ENCODE data around the gene PRRT4. TPM values are rescaled to one million over a fixed set of nuclear protein-coding genes. Genes with fewer than 3 reads are reported as not detected.

The PRRT4 gene
- total and polyA plus RNA-seq, 2 of the 4 experiments (the other 2 are of a cell fraction): not detected

- H2AK5ac ChIP-seq (ENCODE audit: low read depth, low read length): peak within 1 kb of the TSS; percentile 24; the same call in 1 of the 2 replicates
- peak within 1 kb of the TSS; percentile 82 for H2BK120ac ChIP-seq (ENCODE audit: low read depth, low read length)
- TF ChIP-seq FOS (IDR thresholded peaks at IDR 0.05; ENCODE audit: low read depth, low read length) (0 out of 2 replicates have a peak, but pooled peaks have one; percentile 5), BHLHE40 (IDR thresholded peaks at IDR 0.05; ENCODE audit: low read depth, low read length) (peak; percentile 80), MAZ (IDR thresholded peaks at IDR 0.05; ENCODE audit: borderline replicate concordance, low read depth, low read length) (peak; percentile 50; the same call in 1 of the 2 replicates)
- TF ChIP-seq, protein P1, sequence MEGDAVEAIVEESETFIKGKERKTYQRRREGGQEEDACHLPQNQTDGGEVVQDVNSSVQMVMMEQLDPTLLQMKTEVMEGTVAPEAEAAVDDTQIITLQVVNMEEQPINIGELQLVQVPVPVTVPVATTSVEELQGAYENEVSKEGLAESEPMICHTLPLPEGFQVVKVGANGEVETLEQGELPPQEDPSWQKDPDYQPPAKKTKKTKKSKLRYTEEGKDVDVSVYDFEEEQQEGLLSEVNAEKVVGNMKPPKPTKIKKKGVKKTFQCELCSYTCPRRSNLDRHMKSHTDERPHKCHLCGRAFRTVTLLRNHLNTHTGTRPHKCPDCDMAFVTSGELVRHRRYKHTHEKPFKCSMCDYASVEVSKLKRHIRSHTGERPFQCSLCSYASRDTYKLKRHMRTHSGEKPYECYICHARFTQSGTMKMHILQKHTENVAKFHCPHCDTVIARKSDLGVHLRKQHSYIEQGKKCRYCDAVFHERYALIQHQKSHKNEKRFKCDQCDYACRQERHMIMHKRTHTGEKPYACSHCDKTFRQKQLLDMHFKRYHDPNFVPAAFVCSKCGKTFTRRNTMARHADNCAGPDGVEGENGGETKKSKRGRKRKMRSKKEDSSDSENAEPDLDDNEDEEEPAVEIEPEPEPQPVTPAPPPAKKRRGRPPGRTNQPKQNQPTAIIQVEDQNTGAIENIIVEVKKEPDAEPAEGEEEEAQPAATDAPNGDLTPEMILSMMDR (conservative IDR thresholded peaks at IDR 0.05; ENCODE audit: low read depth, low read length): no peak
- 0% methylated on average over 19 of the region's 87 CpGs; no CpG with 5 or more reads in 1 of the 2 experiments for WGBS, 2 experiments (ENCODE audit: extremely low coverage in 2 of 2, insufficient read length in 1 of 2)
- 0 out of 2 replicates have a peak, but pooled peaks cover 2% of the 10 kb centered on the region for H4K20me1 ChIP-seq (ENCODE audit: insufficient read depth, low read length)
- intact Hi-C loops (cut with micrococcal nuclease): no loop called here
- peak within 1 kb of the TSS; percentile 69 for H3K27ac ChIP-seq (ENCODE audit: insufficient read depth, low read length)
- H3K4me3 ChIP-seq (ENCODE audit: insufficient read depth, low read depth, low read length): peak within 1 kb of the TSS; percentile 96
- in situ Hi-C loops (cut with MboI; ENCODE audit: low sequenced_read_pairs): no loop called here
- H3K4me2 ChIP-seq (ENCODE audit: low read depth, low read length): peak within 1 kb of the TSS; percentile 98
- peak within 1 kb of the TSS; percentile 91 for H3K14ac ChIP-seq (replicated peaks; ENCODE audit: low read depth, low read length)
- no peaks in the 10 kb centered on the region for H3K36me3 ChIP-seq (ENCODE audit: control insufficient read depth, insufficient read depth, low read length)
- ATAC-seq (ENCODE audit: low read depth) (peak; percentile 89), DNase-seq (peak; percentile 81)
- peak within 1 kb of the TSS; percentile 86 for H4K91ac ChIP-seq (ENCODE audit: insufficient read depth, low read depth, low read length)
- peak within 1 kb of the TSS; percentile 90 for H3K18ac ChIP-seq (ENCODE audit: low read depth, low read length)
- dilution Hi-C loops (cut with HindIII; ENCODE audit: low sequenced_read_pairs, unreplicated experiment): no loop called here
- peak within 1 kb of the TSS; percentile 79 to 86 for H4K8ac ChIP-seq (ENCODE audit: low read depth in 2 of 2, low read length in 2 of 2)
- H3K27me3 ChIP-seq (ENCODE audit: control insufficient read depth, insufficient read depth, low read length): peaks cover 8% of the 10 kb centered on the region
- peak within 1 kb of the TSS; percentile 96 for H2AK9ac ChIP-seq (replicated peaks; ENCODE audit: low read depth, low read length, poor library complexity)
- H4K5ac ChIP-seq (ENCODE audit: low read depth, low read length): peak within 1 kb of the TSS; percentile 86
- peaks cover 5 to 25% of the 10 kb centered on the region in 2 experiments; a peak in 3 of 4 replicates for H3K79me1 ChIP-seq (ENCODE audit: low read depth in 1 of 2, low read length in 2 of 2)
- H2BK15ac ChIP-seq (ENCODE audit: low read depth, low read length): peak within 1 kb of the TSS; percentile 89
- peak within 1 kb of the TSS; percentile 73 for H3K4ac ChIP-seq (ENCODE audit: low read depth, low read length)
- peak within 1 kb of the TSS; percentile 81 for H3K23ac ChIP-seq (ENCODE audit: low read depth, low read length)
- H3K9me1 ChIP-seq (ENCODE audit: insufficient read depth, low read length): peaks cover 2% of the 10 kb centered on the region; the same call in 1 of the 2 replicates
- peak within 1 kb of the TSS; percentile 97 for H2AFZ ChIP-seq (replicated peaks; ENCODE audit: low read length, poor library complexity)
- BruUV-seq (replicated peaks): no TSS peak
- peaks cover 4% of the 10 kb centered on the region; the same call in 1 of the 2 replicates for H3K9me3 ChIP-seq (ENCODE audit: control insufficient read depth, insufficient read depth, low read length)
- H2BK20ac ChIP-seq (ENCODE audit: low read depth, low read length): peak within 1 kb of the TSS; percentile 34; the same call in 1 of the 2 replicates
- peaks cover 15% of the 10 kb centered on the region for H3K4me1 ChIP-seq (ENCODE audit: control insufficient read depth, insufficient read depth, low read length)
- peak within 1 kb of the TSS; percentile 83 for H2BK5ac ChIP-seq (ENCODE audit: low read depth, low read length, poor library complexity, severe bottlenecking)
- ChIA-PET POLR2A (ENCODE audit: unreplicated experiment) (no interaction called here), CTCF (interaction anchor here (1.4 to 1.9 kb wide), 2 partner anchors 23 to 52 kb away, joined by 3 to 6 read pairs; no protein-coding TSS in a partner anchor)
- H3K56ac ChIP-seq (ENCODE audit: extremely low read depth, insufficient read depth, low read length): peak within 1 kb of the TSS; percentile 48
- peak within 1 kb of the TSS; percentile 85 for H3K9ac ChIP-seq (ENCODE audit: low read depth, low read length)
Measured at GRCh38 chr7:128409596-128410450, 48.3 kb upstream of the PRRT4 start, which contains the start of gene IMPDH1. TSS of gene IMPDH1 (minus strand) at chr7:128409982. CDS start at chr7:128409901, 81 bp downstream.

All from IMR-90 (cell line).